ENCODE results near the gene THAP8.
"Not testable (repeated sequence)": the region's sequence is repeated elsewhere in the genome, so short reads cannot be mapped to it uniquely, and the experiment has no call there.

Gene THAP8

DNA sequence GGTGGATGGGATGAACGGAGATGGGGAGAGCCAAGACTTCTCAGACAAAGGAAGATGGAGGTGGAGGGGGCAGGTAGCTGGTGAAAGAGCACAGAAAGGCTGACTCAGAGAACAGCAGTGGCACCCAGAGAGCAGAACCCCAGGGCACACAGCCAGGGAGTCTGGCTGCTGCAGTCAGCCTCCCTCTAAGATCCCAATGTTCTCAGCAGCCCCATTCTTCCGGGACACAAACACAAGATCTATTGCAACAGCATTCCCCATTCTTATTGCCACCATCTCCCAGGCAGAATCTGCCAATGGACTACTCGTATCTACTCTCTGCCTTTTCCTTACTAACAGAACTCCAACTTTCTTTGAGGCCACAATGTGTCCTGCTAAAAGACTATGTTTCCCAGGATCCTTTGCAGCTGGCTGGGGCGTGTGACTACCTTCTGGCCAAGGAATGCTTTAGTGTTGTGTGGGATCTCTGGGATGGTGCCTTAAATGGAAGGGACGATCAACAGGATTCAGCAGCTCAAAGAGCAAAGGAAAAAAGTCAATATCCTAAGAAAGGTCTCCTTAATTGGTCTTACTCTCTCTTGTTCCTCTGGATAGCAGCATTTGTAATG, 7.5 kb downstream of the THAP8 start:
- DNase-seq (ENCODE audit: low read depth) = peak; percentile 24
- TF ChIP-seq, protein P1, sequence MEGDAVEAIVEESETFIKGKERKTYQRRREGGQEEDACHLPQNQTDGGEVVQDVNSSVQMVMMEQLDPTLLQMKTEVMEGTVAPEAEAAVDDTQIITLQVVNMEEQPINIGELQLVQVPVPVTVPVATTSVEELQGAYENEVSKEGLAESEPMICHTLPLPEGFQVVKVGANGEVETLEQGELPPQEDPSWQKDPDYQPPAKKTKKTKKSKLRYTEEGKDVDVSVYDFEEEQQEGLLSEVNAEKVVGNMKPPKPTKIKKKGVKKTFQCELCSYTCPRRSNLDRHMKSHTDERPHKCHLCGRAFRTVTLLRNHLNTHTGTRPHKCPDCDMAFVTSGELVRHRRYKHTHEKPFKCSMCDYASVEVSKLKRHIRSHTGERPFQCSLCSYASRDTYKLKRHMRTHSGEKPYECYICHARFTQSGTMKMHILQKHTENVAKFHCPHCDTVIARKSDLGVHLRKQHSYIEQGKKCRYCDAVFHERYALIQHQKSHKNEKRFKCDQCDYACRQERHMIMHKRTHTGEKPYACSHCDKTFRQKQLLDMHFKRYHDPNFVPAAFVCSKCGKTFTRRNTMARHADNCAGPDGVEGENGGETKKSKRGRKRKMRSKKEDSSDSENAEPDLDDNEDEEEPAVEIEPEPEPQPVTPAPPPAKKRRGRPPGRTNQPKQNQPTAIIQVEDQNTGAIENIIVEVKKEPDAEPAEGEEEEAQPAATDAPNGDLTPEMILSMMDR (conservative IDR thresholded peaks at IDR 0.05; ENCODE audit: low read length) = no peak
- no peak overlapping the region for H3K4me3 ChIP-seq (ENCODE audit: low read length)

DNA sequence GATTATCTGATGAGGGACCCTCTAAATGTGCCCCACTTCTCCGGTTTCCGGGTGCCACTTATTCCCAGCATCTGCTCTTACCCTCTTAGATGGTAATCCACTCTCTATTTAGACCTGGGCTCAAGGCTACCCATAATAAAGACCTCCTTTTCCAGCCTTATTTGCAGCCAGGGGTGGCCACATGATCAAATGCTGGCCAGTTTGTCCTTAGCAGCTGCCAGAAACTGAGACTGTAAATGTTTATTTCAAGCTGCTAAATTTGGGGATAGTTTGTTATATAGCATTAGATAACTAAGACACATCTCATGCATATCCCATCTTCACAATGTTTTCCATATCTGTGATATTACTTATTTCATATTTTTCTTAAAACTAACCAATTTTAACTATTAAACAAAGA, 10.1 kb downstream of the THAP8 start:
- TF ChIP-seq, protein P1 (conservative IDR thresholded peaks at IDR 0.05; ENCODE audit: low read length) = no peak
- H3K4me3 ChIP-seq (ENCODE audit: low read length) = no peak overlapping the region
- DNase-seq (ENCODE audit: low read depth) = no peak

DNA sequence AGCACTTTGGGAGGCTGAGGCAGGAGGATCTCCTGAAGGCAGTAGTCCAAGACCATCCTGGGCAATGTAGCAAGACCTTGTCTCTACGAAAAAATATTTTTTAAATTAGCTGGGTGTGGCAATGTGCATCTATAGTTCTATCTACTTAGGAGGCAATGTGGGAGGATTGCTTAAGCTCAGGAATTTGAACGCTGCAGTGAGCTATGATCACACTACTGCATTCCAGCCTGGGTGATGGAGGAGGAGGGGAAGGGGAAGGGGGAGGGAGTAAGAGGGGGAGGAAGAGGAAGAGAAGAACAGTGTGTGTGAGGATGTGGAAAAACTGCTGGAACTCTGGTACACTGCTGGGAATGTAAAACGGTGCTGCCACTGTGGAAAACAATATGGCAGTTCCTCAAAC, 12.3 kb downstream of the THAP8 start:
- peak; percentile 96 for DNase-seq (ENCODE audit: low read depth)
- H3K4me3 ChIP-seq (ENCODE audit: low read length) = no peak overlapping the region
- TF ChIP-seq, protein P1 (conservative IDR thresholded peaks at IDR 0.05; ENCODE audit: low read length) = no peak

DNA sequence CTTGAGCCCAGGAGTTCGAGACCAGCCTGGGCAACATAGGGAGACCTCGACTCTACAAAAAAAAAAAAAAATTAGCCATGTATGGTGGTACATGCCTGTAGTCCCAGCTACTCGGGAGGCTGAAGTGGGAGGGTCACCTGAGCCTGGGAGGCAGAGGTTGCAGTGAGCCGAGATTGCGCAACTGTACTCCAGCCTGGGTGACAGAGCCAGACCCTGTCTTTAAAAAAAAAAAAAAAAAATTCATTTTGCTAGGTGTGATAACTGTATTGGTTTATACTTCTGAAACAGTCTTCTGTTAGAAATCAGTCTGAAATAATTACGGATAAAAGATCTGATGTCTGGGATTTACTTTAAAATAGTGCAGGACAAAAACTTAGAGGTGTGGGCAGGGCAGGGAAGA, 13.0 kb downstream of the THAP8 start:
- H3K4me3 ChIP-seq (ENCODE audit: low read length); DNase-seq (ENCODE audit: low read depth): not testable (repeated sequence)

DNA sequence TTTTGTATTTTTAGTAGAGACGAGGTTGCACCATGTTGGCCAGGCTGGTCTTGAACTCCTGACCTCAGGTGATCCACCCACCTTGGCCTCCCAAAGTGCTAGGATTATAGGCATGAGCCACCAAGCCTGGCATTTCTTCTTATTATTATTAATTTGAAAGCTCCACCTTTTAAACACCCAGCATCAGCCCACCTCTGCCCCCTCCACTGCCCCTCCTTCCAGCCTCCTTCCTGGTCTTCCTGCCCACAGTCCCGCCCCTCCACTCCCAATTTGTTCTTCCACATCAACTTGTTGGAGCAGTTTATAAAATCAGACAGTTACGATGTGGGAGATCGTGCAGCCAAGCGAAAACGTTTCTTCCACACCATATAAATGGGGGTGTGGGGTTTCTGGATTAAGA, 13.6 kb downstream of the THAP8 start:
- DNase-seq (ENCODE audit: low read depth) = no peak
- H3K4me3 ChIP-seq (ENCODE audit: low read length) = no peak overlapping the region
- TF ChIP-seq, protein P1 (conservative IDR thresholded peaks at IDR 0.05; ENCODE audit: low read length) = no peak

DNA sequence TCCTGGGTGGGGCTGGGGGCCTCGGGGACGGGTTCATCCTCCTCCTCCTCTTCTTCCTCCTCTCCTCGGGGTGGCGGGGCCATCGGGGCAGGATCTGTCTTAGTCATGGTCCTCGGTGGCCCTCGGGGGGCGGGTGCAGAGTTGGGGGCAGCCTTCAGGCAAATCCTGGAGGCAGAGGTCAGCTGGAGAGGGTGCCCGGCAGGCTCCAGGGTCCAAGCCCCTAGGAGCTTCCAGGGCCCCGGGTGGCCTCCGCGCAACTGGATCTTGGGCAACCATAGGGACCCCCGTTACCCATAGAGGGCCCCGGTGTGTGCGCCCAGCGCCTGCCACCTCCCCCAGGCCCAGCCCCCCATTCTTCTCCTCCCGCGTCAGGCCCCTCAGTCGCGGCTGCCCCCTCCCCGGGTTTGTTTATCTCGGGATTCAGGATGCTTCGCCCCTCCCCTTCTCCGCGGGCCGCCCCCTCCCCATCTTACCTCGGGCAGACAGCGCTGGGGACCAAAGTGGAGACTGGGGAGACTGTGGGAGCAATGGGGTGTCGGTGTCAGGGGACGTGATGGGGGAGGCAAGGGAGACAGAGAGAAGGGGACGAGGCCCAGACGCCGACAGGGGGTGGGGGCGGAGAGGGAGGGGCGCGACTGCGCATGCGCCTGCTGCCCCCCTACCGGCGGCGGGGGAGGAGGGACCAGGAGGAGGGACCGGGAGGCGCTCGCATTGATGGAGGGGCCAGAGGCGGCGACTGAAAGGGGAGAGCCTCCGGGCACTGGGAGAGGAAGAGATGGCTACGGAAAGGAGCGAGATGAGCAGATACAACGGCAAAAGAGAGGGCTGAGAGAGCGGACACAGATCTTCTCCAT, 21.6 kb downstream of the THAP8 start, which contains the start of gene CLIP3:
Gene CLIP3, minus strand, starts transcription at position 623 of the 854 bp plus-strand sequence. Its CDS starts 516 bp downstream, at position 107.
- peak within 1 kb of the TSS; percentile 91 for H3K4me3 ChIP-seq (ENCODE audit: low read length)
- TF ChIP-seq, protein P1 (conservative IDR thresholded peaks at IDR 0.05; ENCODE audit: low read length) = no peak
- peak; percentile 67 for DNase-seq (ENCODE audit: low read depth)

DNA sequence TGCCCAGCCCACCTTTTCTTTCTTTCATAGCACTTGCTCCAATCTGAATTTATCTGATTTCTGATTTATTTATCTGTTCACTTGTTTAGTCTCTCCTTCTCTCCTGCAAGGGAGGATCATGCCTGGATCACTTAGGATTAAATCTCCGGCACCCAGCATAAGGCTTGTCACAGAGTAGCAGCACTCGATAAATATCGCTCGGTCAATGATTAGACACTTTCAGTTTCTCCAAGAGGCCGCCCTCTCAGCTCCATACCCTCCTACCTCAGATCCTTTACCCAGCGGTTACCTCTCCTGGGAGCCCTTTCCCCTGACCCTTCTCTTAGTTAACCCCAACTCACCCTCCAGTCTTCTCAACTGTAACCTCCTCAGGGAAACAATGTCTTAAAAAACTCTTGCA, 22.8 kb downstream of the THAP8 start:
- peak overlapping the region; percentile 10; the same call in 1 of the 2 replicates for H3K4me3 ChIP-seq (ENCODE audit: low read length)
- TF ChIP-seq, protein P1 (conservative IDR thresholded peaks at IDR 0.05; ENCODE audit: low read length) = no peak
- no peak for DNase-seq (ENCODE audit: low read depth)

Data from AG10803 (cell line).